ENCODE results near the gene MAP3K21. TPM values are rescaled to one million over a fixed set of nuclear protein-coding genes. Genes with fewer than 3 reads are reported as not detected.
A peak's percentile ranks its signal among the peaks of the same experiment; 100 is the strongest.

MAP3K21 gene
- total RNA-seq, 6 experiments from 2014 or later = 3.2 to 5.1 (median 3.8) TPM

DNA sequence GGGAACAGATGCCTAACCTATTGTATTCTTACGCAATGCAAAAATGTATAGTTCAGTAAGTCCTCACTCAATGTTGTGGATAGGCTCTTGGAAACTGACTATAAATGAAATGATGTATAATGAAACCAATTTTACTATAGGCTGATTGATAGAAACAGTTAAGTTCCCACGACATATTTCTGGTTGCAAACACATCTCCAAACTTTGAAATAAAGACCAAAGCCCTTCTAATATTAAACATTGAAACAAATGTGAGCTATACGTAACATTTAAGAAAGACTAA is 29.1 kb downstream of the MAP3K21 start:
- intact Hi-C loops (cut with DNase I) = no loop called here
- DNase-seq (no peak), ATAC-seq (no peak)
- H3K4me1 ChIP-seq = peaks cover 0 to 24% (median 7%) of the 10 kb centered on the region in 4 donors
- H3K9me3 ChIP-seq = no peaks in the 10 kb centered on the region
- no peak overlapping the region for H3K4me3 ChIP-seq
- H3K27me3 ChIP-seq = no peaks in the 10 kb centered on the region
- no peak for TF ChIP-seq POLR2A (IDR thresholded peaks at IDR 0.05)
- TF ChIP-seq, protein P1, sequence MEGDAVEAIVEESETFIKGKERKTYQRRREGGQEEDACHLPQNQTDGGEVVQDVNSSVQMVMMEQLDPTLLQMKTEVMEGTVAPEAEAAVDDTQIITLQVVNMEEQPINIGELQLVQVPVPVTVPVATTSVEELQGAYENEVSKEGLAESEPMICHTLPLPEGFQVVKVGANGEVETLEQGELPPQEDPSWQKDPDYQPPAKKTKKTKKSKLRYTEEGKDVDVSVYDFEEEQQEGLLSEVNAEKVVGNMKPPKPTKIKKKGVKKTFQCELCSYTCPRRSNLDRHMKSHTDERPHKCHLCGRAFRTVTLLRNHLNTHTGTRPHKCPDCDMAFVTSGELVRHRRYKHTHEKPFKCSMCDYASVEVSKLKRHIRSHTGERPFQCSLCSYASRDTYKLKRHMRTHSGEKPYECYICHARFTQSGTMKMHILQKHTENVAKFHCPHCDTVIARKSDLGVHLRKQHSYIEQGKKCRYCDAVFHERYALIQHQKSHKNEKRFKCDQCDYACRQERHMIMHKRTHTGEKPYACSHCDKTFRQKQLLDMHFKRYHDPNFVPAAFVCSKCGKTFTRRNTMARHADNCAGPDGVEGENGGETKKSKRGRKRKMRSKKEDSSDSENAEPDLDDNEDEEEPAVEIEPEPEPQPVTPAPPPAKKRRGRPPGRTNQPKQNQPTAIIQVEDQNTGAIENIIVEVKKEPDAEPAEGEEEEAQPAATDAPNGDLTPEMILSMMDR (IDR thresholded peaks at IDR 0.05) = no peak
- H3K27ac ChIP-seq = no peak overlapping the region
- no peaks in the 10 kb centered on the region for H3K36me3 ChIP-seq
- WGBS (ENCODE audit: insufficient coverage, low coverage, low lambda C conversion rate, missing lambda C conversion rate) = 90% methylated on average over 3 of the region's 3 CpGs

DNA sequence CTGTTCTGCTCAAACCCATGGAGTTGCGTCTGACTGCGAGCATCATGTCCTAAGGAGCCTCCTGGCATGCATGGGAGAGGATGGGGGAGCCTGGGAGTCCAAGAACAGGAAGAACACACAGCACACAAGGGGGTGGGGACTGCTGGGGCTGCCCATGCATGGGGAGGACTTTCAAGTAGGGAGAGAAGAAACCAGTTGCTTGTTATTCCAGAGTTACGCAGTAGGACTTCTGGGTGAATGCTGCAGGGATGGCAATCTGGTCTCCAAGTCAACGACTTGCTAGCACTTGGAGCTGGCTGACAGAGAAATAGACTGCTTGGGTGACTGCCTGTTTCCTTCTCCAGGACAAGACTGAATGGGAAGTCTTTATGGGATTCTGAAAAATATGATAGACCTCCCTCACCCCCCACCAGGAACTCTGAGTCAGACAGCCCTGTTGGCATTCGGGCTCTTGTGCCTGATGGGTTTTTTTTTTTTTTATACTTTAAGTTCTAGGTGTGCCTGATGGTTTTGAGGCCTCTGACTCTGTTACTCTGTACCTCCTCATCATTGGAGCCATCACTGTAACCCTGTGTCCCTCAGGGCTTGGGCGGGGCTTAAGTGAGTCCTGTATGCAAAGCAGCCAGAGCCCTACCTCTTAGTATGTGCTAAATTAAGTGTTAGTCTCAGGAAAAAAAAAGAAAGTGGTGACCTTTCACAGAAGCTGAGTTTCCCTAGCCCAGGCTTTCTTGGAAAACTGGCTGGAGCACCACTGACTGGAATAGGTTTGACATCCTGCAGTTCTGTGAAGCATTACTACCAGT is 30.3 kb downstream of the MAP3K21 start:
- no peak overlapping the region for H3K4me3 ChIP-seq
- H3K36me3 ChIP-seq = no peaks in the 10 kb centered on the region
- H3K27me3 ChIP-seq = no peaks in the 10 kb centered on the region
- ATAC-seq (peak in 1 of 4 donors; percentile 35), DNase-seq (no peak)
- intact Hi-C loops (cut with DNase I) = no loop called here
- 87% methylated on average over 5 of the region's 6 CpGs for WGBS (ENCODE audit: insufficient coverage, low coverage, low lambda C conversion rate, missing lambda C conversion rate)
- H3K4me1 ChIP-seq = peaks cover 0 to 26% (median 8%) of the 10 kb centered on the region in 4 donors
- TF ChIP-seq, protein P1 (IDR thresholded peaks at IDR 0.05) = no peak
- no peak for TF ChIP-seq POLR2A (IDR thresholded peaks at IDR 0.05)
- no peaks in the 10 kb centered on the region for H3K9me3 ChIP-seq
- no peak overlapping the region for H3K27ac ChIP-seq

DNA sequence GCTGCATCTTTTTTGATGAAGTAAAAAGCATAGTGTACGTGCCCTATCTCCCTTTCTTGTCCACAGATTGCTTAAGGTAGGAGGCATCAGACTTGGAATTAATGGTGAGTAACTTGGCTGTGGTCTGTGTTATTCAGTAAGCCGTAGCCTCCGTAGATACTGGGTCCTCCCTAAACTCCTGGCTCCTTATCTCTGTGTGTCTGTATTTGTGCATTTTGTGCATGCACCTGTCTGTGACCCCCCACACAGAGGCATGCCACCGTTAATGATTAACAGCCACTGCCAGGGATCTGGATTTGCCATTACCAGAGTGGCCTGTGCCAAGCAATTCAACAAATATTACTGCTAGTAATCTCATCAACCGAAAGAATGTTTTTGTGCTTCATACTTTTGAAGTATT is 31.9 kb downstream of the MAP3K21 start:
- H3K4me1 ChIP-seq = peaks cover 0 to 26% (median 11%) of the 10 kb centered on the region in 4 donors
- no peaks in the 10 kb centered on the region for H3K27me3 ChIP-seq
- ATAC-seq (peak; percentile 93 to 99 (median 96)), DNase-seq (peak; percentile 69 to 89 (median 81))
- no peaks in the 10 kb centered on the region for H3K9me3 ChIP-seq
- TF ChIP-seq, protein P1 (IDR thresholded peaks at IDR 0.05) = no peak
- no peak for TF ChIP-seq POLR2A (IDR thresholded peaks at IDR 0.05)
- no peaks in the 10 kb centered on the region for H3K36me3 ChIP-seq
- peak overlapping the region in 2 of 3 donors; percentile 14 to 44 for H3K27ac ChIP-seq
- intact Hi-C loops (cut with DNase I) = no loop called here
- WGBS (ENCODE audit: insufficient coverage, low coverage, low lambda C conversion rate, missing lambda C conversion rate) = 24% methylated on average over 5 of the region's 5 CpGs
- no peak overlapping the region for H3K4me3 ChIP-seq

DNA sequence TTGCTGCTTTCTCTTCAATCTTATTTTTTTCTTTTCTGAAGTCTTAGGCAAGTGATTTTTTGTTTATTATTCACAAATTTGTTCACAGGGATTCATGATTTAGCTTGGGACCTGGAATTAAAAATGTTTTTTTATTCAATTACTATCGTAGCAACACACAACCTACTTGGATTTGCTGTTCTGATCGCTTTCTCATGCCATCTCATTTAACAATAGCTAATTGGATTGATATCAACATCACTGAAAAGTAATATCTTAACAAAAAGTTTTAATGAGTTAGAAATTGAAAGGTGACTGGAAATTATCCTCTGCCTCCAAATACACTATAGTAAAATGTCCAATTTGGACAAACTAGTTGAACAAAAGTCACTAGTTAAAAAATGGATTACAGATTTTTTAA is 32.4 kb downstream of the MAP3K21 start:
- no peaks in the 10 kb centered on the region for H3K36me3 ChIP-seq
- H3K27me3 ChIP-seq = no peaks in the 10 kb centered on the region
- ATAC-seq (no peak), DNase-seq (no peak)
- peaks cover 0 to 26% (median 11%) of the 10 kb centered on the region in 4 donors for H3K4me1 ChIP-seq
- intact Hi-C loops (cut with DNase I) = no loop called here
- no peak overlapping the region for H3K4me3 ChIP-seq
- TF ChIP-seq, protein P1 (IDR thresholded peaks at IDR 0.05) = no peak
- WGBS (ENCODE audit: insufficient coverage, low coverage, low lambda C conversion rate, missing lambda C conversion rate) = 39% methylated on average over 2 of the region's 2 CpGs
- no peaks in the 10 kb centered on the region for H3K9me3 ChIP-seq
- peak overlapping the region in 2 of 3 donors; percentile 9 to 44 for H3K27ac ChIP-seq

All from right lobe of liver (tissue), 6 donors.